ENCODE results near the gene OR2T11.

Gene OR2T11

GRCh38 chr1:248599396-248599795, 35.5 kb downstream of the OR2T11 start:
- Histone ChIP-seq H3K9me2 (replicated peaks; ENCODE audit: control insufficient read depth, low read length) (no peaks in the 10 kb centered on the region), H3K4me3 (ENCODE audit: low read length) (no peak overlapping the region), H3K27me3 (ENCODE audit: control insufficient read depth, low read length) (no peaks in the 10 kb centered on the region), H3K4me1 (ENCODE audit: control insufficient read depth, low read length) (no peaks in the 10 kb centered on the region), H3K27ac (ENCODE audit: low read depth, low read length) (no peak overlapping the region), H3K4me2 (ENCODE audit: low read length) (no peak overlapping the region), H4K20me1 (ENCODE audit: control insufficient read depth, insufficient read depth, low read depth, low read length) (no peaks in the 10 kb centered on the region), H3K36me3 (ENCODE audit: control insufficient read depth, low read length) (no peaks in the 10 kb centered on the region), H3K79me2 (ENCODE audit: control insufficient read depth, low read length) (no peaks in the 10 kb centered on the region), H3K9me3 (ENCODE audit: control insufficient read depth, insufficient read depth, low read length) (no peaks in the 10 kb centered on the region), H3F3A (ENCODE audit: control insufficient read depth, insufficient read depth) (no peaks in the 10 kb centered on the region)
- TF ChIP-seq CTCF (IDR thresholded peaks at IDR 0.05; ENCODE audit: low read depth, low read length, poor library complexity, severe bottlenecking) (no peak), EZH2phosphoT487 (IDR thresholded peaks at IDR 0.05; ENCODE audit: borderline replicate concordance, low read length) (no peak)

- Histone ChIP-seq H3K36me3 (ENCODE audit: control insufficient read depth, low read length) (no peaks in the 10 kb centered on the region), H3F3A (ENCODE audit: control insufficient read depth, insufficient read depth) (no peaks in the 10 kb centered on the region), H3K27me3 (ENCODE audit: control insufficient read depth, low read length) (no peaks in the 10 kb centered on the region), H3K4me2 (ENCODE audit: low read length) (no peak within 1 kb of the TSS), H3K9me2 (replicated peaks; ENCODE audit: control insufficient read depth, low read length) (no peaks in the 10 kb centered on the region), H4K20me1 (ENCODE audit: control insufficient read depth, insufficient read depth, low read depth, low read length) (no peaks in the 10 kb centered on the region), H3K79me2 (ENCODE audit: control insufficient read depth, low read length) (no peaks in the 10 kb centered on the region), H3K4me3 (ENCODE audit: low read length) (no peak within 1 kb of the TSS), H3K4me1 (ENCODE audit: control insufficient read depth, low read length) (no peaks in the 10 kb centered on the region), H3K27ac (ENCODE audit: low read depth, low read length) (no peak within 1 kb of the TSS), H3K9me3 (ENCODE audit: control insufficient read depth, insufficient read depth, low read length) (no peaks in the 10 kb centered on the region)
- TF ChIP-seq CTCF (IDR thresholded peaks at IDR 0.05; ENCODE audit: low read depth, low read length, poor library complexity, severe bottlenecking) (no peak), EZH2phosphoT487 (IDR thresholded peaks at IDR 0.05; ENCODE audit: borderline replicate concordance, low read length) (no peak)
Measured at GRCh38 chr1:248597589-248597988, 37.3 kb downstream of the OR2T11 start, which contains the start of gene OR2T10. Gene OR2T10 (minus strand): TSS chr1:248597700. CDS start chr1:248593768, 3,932 bp downstream.

GRCh38 chr1:248596615-248597014, 38.3 kb downstream of the OR2T11 start:
- Histone ChIP-seq H3K4me2 (ENCODE audit: low read length) (no peak overlapping the region), H4K20me1 (ENCODE audit: control insufficient read depth, insufficient read depth, low read depth, low read length) (no peaks in the 10 kb centered on the region), H3K9me2 (replicated peaks; ENCODE audit: control insufficient read depth, low read length) (no peaks in the 10 kb centered on the region), H3K27ac (ENCODE audit: low read depth, low read length) (no peak overlapping the region), H3K27me3 (ENCODE audit: control insufficient read depth, low read length) (no peaks in the 10 kb centered on the region), H3K4me3 (ENCODE audit: low read length) (no peak overlapping the region), H3K36me3 (ENCODE audit: control insufficient read depth, low read length) (no peaks in the 10 kb centered on the region), H3F3A (ENCODE audit: control insufficient read depth, insufficient read depth) (no peaks in the 10 kb centered on the region), H3K9me3 (ENCODE audit: control insufficient read depth, insufficient read depth, low read length) (no peaks in the 10 kb centered on the region), H3K4me1 (ENCODE audit: control insufficient read depth, low read length) (no peaks in the 10 kb centered on the region), H3K79me2 (ENCODE audit: control insufficient read depth, low read length) (no peaks in the 10 kb centered on the region)
- TF ChIP-seq CTCF (IDR thresholded peaks at IDR 0.05; ENCODE audit: low read depth, low read length, poor library complexity, severe bottlenecking) = no peak

GRCh38 chr1:248593226-248593625, 41.7 kb downstream of the OR2T11 start:
- Histone ChIP-seq H3K9me2 (replicated peaks; ENCODE audit: control insufficient read depth, low read length) (no peaks in the 10 kb centered on the region), H3K36me3 (ENCODE audit: control insufficient read depth, low read length) (no peaks in the 10 kb centered on the region), H4K20me1 (ENCODE audit: control insufficient read depth, insufficient read depth, low read depth, low read length) (no peaks in the 10 kb centered on the region), H3K27me3 (ENCODE audit: control insufficient read depth, low read length) (no peaks in the 10 kb centered on the region), H3K9me3 (ENCODE audit: control insufficient read depth, insufficient read depth, low read length) (no peaks in the 10 kb centered on the region), H3K4me2 (ENCODE audit: low read length) (no peak overlapping the region), H3K79me2 (ENCODE audit: control insufficient read depth, low read length) (no peaks in the 10 kb centered on the region), H3F3A (ENCODE audit: control insufficient read depth, insufficient read depth) (no peaks in the 10 kb centered on the region), H3K4me3 (ENCODE audit: low read length) (no peak overlapping the region), H3K27ac (ENCODE audit: low read depth, low read length) (no peak overlapping the region), H3K4me1 (ENCODE audit: control insufficient read depth, low read length) (no peaks in the 10 kb centered on the region)
- TF ChIP-seq CTCF (IDR thresholded peaks at IDR 0.05; ENCODE audit: low read depth, low read length, poor library complexity, severe bottlenecking) (no peak), EZH2phosphoT487 (IDR thresholded peaks at IDR 0.05; ENCODE audit: borderline replicate concordance, low read length) (no peak)

All from DOHH2 (cell line).